HG03108 (cell line): ENCODE results near the gene SPINT2.

Experiments used
- ATAC-seq: cut with Tn5 transposase; IDR thresholded peaks from one replicate; pipeline ENCODE4 v1.9.1; 2021; ENCODE audit warnings: moderate library complexity; ENCODE audit not compliant: unreplicated experiment

SPINT2 gene

GRCh38 chr19:38291855-38292254, 27.5 kb downstream of the SPINT2 start:
- ATAC-seq = no peak

GRCh38 chr19:38293281-38293680, 28.9 kb downstream of the SPINT2 start:
- ATAC-seq = no peak

DNA sequence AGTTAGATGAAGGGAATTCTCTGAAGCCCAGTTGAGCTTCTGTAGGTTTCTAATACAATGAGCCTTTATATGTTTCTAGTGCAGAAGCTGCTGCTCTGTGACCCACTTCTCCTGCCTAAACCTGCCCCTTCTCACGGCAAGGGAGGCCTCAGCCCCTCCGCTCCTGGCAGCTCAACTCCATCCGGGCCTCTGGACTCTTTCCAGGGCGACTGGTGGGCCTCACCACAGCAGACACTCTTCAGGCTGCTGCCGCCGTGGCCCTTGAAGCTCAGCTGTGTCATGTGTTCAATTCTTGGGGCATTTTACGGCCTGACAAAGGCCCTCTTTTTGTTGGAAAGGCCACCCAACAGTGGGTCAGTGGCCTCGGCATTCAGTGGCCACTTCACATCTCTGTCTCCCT, 29.7 kb downstream of the SPINT2 start:
- ATAC-seq = no peak

GRCh38 chr19:38298821-38299680, 34.7 kb downstream of the SPINT2 start:
- no peak for ATAC-seq

- no peak for ATAC-seq
Observed at GRCh38 chr19:38303517-38304351, 39.4 kb downstream of the SPINT2 start, which contains the start of gene C19orf33. TSS of gene C19orf33 (plus strand) at chr19:38304251. CDS start at chr19:38304262, 11 bp downstream.

DNA sequence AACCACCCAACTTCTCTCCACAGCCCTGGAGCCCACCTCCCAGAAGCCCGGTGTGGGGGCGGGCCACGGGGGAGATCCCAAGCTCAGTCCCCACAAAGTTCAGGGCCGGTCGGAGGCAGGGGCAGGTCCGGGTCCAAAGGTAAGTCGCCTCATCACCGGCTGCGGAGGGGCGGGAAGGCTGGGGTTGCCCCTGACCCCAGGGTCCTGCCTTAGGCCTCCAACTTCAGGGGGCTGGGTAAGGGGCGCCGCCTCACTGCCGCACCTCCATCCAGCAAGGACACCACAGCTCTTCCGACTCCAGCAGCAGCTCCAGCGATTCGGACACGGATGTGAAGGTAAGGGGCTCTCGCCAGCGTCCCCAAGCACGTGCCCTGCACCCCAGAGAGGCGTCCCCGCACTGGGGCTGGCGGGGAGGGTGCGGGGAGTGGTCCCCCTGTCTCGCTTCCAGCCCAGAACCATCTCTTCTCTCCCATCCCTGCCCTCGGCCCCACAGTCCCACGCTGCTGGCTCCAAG, 40.0 kb downstream of the SPINT2 start:
- ATAC-seq = no peak

DNA sequence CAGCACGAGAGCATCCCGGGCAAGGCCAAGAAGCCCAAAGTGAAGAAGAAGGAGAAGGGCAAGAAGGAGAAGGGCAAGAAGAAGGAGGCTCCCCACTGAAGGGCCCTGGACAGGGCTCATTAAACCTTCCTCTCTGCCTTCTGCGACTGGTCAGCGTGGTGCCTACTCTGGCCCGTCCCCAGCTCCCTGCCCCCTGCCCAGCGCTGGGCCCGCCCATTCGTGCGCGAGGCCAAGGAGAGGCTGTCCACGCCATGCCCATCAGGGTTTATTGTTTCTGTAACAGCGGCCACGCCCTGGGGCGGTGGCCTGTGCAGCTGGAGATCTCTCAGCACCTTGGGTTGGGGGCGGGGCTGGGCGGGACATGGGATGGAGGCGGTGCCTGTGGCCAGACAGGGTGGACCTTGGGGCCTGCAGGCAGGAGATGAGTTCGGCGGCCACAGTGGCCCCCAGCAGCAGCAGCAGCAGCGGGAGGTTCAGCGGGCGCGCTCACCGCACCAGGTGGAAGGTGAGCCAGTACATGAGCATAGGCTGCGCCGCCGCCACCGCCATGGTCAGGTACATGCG, 40.6 kb downstream of the SPINT2 start:
- no peak for ATAC-seq

- ATAC-seq = no peak
Observed at GRCh38 chr19:38306236-38306635, 41.9 kb downstream of the SPINT2 start.

DNA sequence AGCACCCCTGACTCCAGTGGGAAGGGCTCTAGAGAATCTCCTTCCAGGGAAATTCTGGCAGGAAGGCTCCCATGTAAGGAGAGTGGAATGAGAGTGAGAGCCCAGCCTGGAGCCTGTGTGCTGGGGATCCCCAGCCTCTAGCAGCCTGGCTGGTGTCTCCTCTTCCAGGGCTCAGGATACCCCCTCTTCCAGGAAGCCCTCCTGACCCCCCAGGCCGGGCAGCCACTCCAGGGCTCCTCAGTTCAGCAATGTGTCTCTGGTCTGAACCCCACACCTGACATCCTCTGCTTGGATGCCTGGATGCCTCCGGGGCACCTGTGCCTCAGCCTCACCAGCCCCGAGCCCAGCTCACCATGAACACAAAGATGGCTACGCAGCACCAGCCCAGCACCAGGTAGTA, 42.7 kb downstream of the SPINT2 start:
- no peak for ATAC-seq

DNA sequence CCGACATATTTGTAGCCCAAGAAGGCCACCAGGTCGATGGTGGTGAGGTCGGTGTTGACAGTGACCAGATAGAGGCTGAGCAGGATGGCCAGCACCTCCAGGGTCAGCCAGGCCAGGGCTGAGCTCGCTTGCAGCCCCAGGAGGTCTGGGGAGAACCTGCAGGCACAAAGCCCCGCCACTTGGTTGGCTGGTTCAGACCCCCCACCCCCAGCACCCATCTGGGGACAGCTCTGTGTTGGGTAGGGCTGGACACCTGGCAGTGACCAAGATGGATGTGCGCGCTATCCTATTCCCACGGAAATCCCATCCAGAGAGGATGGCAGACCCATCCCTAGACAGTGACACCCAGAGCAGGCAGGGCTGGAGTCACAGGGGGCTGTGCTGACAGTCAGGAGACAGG, 43.2 kb downstream of the SPINT2 start:
- ATAC-seq = no peak

DNA sequence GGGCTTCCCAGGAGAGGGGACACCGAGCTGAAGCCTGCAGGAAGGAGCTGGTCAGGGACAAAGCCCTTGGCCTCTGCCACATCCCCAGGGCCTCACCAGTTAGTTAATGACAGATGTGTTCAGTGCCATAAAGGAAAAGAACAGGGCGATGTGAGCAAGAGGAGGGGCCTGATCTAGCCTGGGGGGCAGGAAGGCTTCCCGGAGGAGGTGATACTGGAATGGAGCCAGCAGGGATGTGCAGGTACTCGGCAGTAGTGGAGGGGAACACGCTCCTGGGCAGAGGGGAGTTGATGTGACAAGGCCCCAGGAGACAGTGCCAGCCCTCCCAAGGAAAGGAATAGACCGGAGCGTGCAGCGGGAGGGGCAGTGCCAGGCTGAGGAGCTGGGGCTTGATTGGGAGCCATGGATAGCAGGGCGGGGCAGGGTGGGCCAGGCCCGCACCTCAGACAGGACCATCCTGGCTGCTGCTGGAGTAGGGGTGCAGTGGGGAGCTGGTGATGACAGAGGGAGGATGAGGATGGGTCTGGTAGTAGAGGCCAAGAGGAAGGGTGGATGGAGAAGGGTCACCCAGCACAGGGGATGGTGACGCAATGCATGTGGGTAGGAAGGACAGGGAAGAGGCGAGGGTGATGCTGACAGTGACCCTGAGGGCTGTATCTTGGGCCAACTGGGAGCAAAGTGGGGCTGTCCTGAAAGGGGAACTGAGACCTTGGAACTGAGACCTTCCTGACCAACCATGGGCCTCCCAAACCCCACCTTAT, 43.8 kb downstream of the SPINT2 start:
- no peak for ATAC-seq

- no peak for ATAC-seq
Observed at GRCh38 chr19:38308926-38309614, 44.7 kb downstream of the SPINT2 start.

- ATAC-seq = no peak
Observed at GRCh38 chr19:38309615-38310278, 45.4 kb downstream of the SPINT2 start.

- no peak for ATAC-seq
Observed at GRCh38 chr19:38310279-38310670, 45.9 kb downstream of the SPINT2 start.

DNA sequence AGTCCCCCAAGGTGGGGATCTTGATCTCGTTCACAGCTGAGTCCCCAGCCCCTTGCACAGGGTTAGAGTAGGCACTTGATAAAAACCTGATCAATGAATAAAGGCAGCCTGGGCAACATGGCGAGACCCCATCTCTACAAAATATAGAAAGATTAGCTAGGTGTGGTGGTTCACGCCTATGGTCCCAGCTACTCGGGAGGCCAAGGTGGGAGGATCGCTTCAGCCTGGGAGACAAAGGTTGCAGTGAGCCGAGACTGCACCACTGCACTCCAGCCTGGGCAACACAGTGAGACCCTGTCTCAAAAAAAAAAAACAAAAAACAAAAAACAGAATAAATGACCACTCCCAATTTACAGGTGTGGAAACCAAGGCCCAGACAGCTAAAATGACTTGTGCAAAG, 46.6 kb downstream of the SPINT2 start:
- no peak for ATAC-seq

- peak; percentile 89 for ATAC-seq
Observed at GRCh38 chr19:38315657-38316476, 51.5 kb downstream of the SPINT2 start, which contains the start of gene YIF1B. TSS of gene YIF1B (minus strand) at chr19:38315947. CDS start at chr19:38315917, 30 bp downstream.

GRCh38 chr19:38316477-38317067, 52.2 kb downstream of the SPINT2 start:
- ATAC-seq = no peak

- ATAC-seq = no peak
Observed at GRCh38 chr19:38317104-38317612, 52.8 kb downstream of the SPINT2 start.
